GM18520 (cell line): ENCODE results near the gene KDM4B.
"Not testable (repeated sequence)": the region's sequence is repeated elsewhere in the genome, so short reads cannot be mapped to it uniquely, and the experiment has no call there.

ENCODE experiments used
- ATAC-seq: cut with Tn5 transposase; IDR thresholded peaks from one replicate; pipeline ENCODE4 v1.9.1; 2021; ENCODE audit not compliant: unreplicated experiment

Gene KDM4B

GRCh38 chr19:5160158-5160795 is 191.4 kb downstream of the KDM4B start:
- ATAC-seq = not testable (repeated sequence)

- ATAC-seq = not testable (repeated sequence)
These were observed 196.2 kb downstream of the KDM4B start for GRCh38 chr19:5164845-5165696.

DNA sequence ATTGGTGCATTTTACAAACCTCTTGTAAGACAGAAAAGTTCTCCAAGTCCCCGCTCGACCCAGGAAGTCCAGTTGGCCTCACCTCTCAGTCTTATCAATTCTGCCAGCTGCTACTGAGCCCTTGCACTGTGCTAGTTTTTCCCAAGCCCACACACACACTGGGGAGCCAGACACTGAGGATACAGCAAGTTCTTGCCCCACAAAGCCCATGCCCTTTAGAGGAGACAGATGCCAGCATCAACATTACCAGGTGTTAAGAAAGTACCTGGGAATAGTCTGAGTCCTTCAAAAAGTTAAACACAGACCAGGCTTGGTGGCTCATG is 196.7 kb downstream of the KDM4B start:
- ATAC-seq = no peak

GRCh38 chr19:5166262-5166661 is 197.3 kb downstream of the KDM4B start:
- no peak for ATAC-seq

- no peak for ATAC-seq
These were observed 201.4 kb downstream of the KDM4B start for GRCh38 chr19:5170329-5170745.

DNA sequence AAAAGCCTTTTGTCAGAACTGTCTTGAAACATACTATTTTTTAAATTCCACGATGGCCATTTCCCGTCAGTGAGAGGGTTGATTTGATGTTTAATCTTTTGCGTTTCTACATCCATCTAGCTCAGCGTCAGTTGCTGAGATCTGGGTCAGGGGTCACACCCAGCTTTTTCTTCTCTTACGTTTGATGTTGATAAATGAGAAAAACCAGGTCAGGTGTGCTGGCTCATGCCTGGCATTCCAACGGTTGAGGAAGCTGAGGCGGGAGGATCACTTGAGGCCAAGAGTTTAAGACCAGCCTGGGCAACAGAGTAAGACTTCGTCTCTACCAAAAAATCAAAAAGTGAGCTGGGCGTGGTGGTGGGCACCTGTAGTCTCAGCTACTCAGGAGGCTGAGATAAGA is 202.8 kb downstream of the KDM4B start:
- no peak for ATAC-seq

GRCh38 chr19:5172859-5173630 is 204.1 kb downstream of the KDM4B start:
- no peak for ATAC-seq

DNA sequence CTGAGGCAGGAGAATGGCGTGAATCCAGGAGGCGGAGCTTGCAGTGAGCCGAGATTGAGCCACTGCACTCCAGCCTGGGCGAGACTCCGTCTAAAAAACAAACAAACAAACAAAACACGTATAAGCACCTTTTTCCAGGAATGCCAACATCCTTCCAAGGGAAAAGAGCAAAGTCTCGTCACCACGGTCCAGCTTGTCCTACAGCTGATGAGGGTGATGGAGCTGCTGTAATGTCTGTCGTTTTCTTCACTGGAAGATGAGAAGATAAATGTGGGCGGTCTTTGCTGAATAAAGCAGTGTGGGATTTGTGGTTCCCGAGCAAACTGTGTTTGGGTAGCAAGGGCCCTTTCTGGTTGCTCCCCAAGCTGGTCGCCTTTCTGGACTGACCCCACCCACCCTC is 205.1 kb downstream of the KDM4B start:
- no peak for ATAC-seq

- ATAC-seq = no peak
These were observed 209.0 kb downstream of the KDM4B start for GRCh38 chr19:5177745-5178450.

DNA sequence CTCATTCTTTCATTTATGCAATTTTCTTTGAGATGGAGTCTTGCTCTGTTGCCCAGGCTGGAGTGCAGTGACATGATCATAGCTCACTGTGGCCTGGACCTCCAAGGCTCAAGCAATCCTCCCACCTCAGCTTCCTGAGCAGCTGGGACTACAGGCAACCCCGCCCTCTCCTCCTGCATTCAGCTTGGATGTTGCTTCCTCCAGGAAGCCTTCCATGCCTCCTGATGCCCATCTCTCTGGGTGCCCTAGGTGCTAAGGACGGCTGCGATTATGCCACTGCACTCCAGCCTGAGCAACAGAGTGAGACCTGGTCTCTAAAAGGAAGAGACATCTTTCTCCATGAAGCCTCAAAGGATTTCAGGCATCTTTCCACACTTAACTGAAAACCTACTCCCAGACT is 209.9 kb downstream of the KDM4B start:
- no peak for ATAC-seq

- no peak for ATAC-seq
These were observed 210.3 kb downstream of the KDM4B start for GRCh38 chr19:5179256-5179655.

- ATAC-seq = no peak
These were observed 212.4 kb downstream of the KDM4B start for GRCh38 chr19:5181329-5181728.

- no peak for ATAC-seq
These were observed 213.8 kb downstream of the KDM4B start for GRCh38 chr19:5182751-5183150.

DNA sequence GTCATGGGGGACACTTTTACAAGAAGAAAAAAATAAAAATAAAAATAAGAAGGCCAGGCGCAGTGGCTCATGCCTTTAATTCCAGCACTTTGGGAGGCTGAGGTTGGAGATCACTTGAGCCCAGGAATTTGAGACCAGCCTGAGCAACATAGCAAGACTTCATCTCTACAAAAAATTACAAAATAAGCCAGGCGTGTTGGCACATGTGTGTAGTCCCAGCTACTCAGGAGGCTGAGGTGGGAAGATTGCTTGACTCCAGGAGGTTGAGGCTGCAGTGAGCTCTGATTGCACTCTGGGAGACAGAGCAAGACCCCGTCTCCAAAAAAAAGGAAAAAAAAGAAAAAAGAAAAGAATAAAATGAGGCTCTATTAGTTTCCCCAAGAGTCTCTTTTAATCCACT is 214.7 kb downstream of the KDM4B start:
- no peak for ATAC-seq

DNA sequence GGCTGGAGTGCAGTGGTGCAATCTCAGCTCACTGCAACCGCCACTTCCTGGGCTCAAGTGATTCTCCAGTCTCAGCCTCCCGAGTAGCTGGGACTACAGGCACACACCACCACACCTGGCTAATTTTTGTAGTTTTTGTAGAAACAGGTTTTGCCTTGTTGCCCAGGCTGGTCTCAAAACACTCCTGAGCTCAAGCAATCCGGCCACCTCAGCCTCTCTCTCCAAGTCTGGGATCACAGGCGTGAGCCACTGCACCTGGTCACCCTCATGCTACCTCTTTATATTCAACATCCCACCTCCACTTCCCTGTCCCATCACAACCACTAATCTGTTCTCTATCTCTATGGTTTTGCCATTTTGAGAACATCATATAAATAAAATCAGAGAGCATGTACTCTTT is 216.0 kb downstream of the KDM4B start:
- ATAC-seq = no peak

DNA sequence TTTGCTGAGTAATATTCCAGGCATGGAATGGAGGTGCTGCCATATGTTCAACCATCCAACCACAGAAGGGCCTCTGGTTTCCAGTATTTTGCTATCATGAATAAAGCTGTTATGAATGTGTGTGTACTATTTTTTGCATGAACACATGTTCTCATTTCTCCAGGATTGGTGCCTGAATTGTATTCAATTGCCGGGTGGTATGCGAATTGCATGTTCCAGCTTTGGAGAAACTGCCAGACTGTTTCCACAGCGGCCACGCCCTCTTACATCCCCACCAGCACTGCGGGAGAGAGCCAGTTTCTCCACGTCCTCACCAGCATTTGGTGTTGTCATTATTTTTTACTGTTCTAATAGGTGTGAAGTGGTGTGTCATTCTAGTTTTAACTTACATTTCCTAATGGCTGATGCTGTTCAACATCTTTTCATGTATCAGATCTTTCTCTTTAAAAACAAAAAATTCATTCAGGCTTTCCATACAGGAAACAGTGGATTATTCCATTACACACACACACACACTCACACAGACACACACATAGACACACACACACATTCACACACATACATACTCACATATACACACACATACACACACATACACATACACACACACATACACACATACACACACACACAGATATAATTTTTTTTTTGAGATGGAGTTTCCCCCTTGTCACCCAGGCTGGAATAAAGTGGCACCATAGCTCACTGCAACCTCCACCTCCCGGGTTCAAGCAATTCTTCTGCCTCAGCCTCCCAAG is 217.6 kb downstream of the KDM4B start:
- no peak for ATAC-seq

- ATAC-seq = no peak
These were observed 219.8 kb downstream of the KDM4B start for GRCh38 chr19:5188548-5189317.

- no peak for ATAC-seq
These were observed 220.3 kb downstream of the KDM4B start for GRCh38 chr19:5189318-5189607.

DNA sequence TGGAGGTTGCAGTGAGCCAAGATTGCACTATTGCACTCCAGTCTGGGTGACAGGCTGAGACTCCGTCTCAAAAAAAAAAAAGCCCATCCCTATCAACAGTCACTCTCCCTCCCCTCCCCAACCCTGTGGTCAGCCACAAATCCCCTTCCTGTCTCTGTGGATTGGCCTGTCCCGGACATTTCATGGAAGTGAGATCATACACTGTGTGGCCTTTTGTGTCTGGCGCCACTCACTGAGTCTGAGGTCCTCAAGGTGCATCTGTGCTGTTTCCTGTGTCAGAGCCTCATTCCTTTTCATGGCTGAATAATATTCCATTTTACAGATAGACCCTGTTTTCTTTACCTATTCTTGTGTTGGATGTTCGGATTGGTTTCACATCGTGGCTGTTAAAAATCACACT is 222.2 kb downstream of the KDM4B start:
- ATAC-seq = no peak

DNA sequence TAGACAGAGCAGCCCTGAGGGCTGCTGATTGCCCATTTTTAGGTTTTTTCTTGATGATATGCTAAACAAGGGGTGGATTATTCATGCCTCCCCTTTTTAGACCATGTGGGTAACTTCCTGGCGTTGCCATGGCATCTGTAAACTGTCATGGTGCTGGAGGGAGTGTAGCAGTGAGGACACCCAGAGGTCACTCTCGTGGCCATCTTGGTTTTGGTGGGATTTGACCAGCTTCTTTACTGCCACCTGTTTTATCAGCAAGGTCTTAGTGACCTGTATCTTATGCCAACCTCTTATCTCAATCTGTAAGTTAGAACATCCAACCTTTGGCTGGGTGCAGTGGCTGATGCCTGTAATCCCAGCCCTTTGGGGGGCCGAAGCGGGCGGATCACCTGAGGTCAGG is 223.7 kb downstream of the KDM4B start:
- ATAC-seq = no peak
